ENCODE data around the gene PSD4.
A peak's percentile ranks its signal among the peaks of the same experiment; 100 is the strongest.

Gene PSD4

GRCh38 chr2:113181258-113182051, 7.7 kb downstream of the PSD4 start:
- H3K4me3 ChIP-seq (replicated peaks in 1 of 2; ENCODE audit: low read depth in 2 of 2, low read length in 2 of 2) = no peak overlapping the region
- TF ChIP-seq CTCF (IDR thresholded peaks at IDR 0.05; ENCODE audit: low read depth, low read length) = no peak

GRCh38 chr2:113182471-113183260, 8.9 kb downstream of the PSD4 start:
- no peak overlapping the region for H3K4me3 ChIP-seq (replicated peaks in 1 of 2; ENCODE audit: low read depth in 2 of 2, low read length in 2 of 2)
- no peak for DNase-seq (ENCODE audit: low read depth in 2 of 2)
- TF ChIP-seq CTCF (IDR thresholded peaks at IDR 0.05; ENCODE audit: low read depth, low read length) = no peak

More at GRCh38 chr2:113181258-113182051, 7.7 kb downstream of the PSD4 start:
- no peak for DNase-seq (ENCODE audit: low read depth in 2 of 2)

GRCh38 chr2:113183264-113183663, 9.5 kb downstream of the PSD4 start:
- no peak overlapping the region for H3K4me3 ChIP-seq (replicated peaks in 1 of 2; ENCODE audit: low read depth in 2 of 2, low read length in 2 of 2)
- no peak for DNase-seq (ENCODE audit: low read depth in 2 of 2)
- no peak for TF ChIP-seq CTCF (IDR thresholded peaks at IDR 0.05; ENCODE audit: low read depth, low read length)

- no peak for DNase-seq (ENCODE audit: low read depth in 2 of 2)
- no peak overlapping the region for H3K4me3 ChIP-seq (replicated peaks in 1 of 2; ENCODE audit: low read depth in 2 of 2, low read length in 2 of 2)
- TF ChIP-seq CTCF (IDR thresholded peaks at IDR 0.05; ENCODE audit: low read depth, low read length) = no peak
Measured at GRCh38 chr2:113183703-113184102, 9.9 kb downstream of the PSD4 start.

- TF ChIP-seq CTCF (IDR thresholded peaks at IDR 0.05; ENCODE audit: low read depth, low read length) = no peak
- no peak overlapping the region for H3K4me3 ChIP-seq (replicated peaks in 1 of 2; ENCODE audit: low read depth in 2 of 2, low read length in 2 of 2)
- no peak for DNase-seq (ENCODE audit: low read depth in 2 of 2)
Measured at GRCh38 chr2:113184531-113185230, 10.9 kb downstream of the PSD4 start.

GRCh38 chr2:113185664-113186432, 12.1 kb downstream of the PSD4 start:
- no peak overlapping the region for H3K4me3 ChIP-seq (replicated peaks in 1 of 2; ENCODE audit: low read depth in 2 of 2, low read length in 2 of 2)
- no peak for TF ChIP-seq CTCF (IDR thresholded peaks at IDR 0.05; ENCODE audit: low read depth, low read length)
- peak in 1 of 2 donors; percentile 24 for DNase-seq (ENCODE audit: low read depth in 2 of 2)

All from cardiac fibroblast (primary cell).